Fibroblast of pulmonary artery (primary cell): ENCODE results near the gene CUL3.

Experiments
- DNase-seq: peaks from one replicate; pipeline ENCODE4 v3.0.0-alpha.2; 2010; ENCODE audit warnings: low read depth
- H3K4me3 ChIP-seq: replicated peaks from 2 replicates; pipeline ENCODE4 v1.5.1; 2011; ENCODE audit warnings: low read depth, mild to moderate bottlenecking, control low read depth, low read length, moderate library complexity
- TF ChIP-seq, protein P1 (sequence below): IDR thresholded peaks from 2 replicates; pipeline ENCODE4 v1.5.1; 2011; ENCODE audit warnings: mild to moderate bottlenecking, control low read depth, low read length, inconsistent platforms; ENCODE audit errors: missing control alignments

The CUL3 gene

DNA sequence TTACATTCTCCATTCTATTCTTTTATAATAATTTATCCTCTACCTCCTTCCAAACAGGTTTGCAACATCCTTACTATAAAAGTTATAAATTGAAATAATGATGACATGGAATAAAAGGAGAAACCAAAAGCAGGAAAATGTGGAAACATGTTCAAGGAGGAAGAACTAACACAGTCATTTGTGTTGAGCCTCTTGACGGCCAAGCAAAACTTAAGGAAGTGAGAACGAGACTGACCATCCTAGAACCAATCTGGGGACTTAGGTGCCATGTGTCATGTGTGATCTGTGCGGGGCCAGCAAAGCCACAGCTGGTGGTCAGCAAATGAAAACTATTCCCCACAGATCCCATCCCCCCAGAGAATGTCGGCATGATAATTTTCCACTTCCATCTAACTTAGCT, 157.7 kb downstream of the CUL3 start:
- TF ChIP-seq, protein P1, sequence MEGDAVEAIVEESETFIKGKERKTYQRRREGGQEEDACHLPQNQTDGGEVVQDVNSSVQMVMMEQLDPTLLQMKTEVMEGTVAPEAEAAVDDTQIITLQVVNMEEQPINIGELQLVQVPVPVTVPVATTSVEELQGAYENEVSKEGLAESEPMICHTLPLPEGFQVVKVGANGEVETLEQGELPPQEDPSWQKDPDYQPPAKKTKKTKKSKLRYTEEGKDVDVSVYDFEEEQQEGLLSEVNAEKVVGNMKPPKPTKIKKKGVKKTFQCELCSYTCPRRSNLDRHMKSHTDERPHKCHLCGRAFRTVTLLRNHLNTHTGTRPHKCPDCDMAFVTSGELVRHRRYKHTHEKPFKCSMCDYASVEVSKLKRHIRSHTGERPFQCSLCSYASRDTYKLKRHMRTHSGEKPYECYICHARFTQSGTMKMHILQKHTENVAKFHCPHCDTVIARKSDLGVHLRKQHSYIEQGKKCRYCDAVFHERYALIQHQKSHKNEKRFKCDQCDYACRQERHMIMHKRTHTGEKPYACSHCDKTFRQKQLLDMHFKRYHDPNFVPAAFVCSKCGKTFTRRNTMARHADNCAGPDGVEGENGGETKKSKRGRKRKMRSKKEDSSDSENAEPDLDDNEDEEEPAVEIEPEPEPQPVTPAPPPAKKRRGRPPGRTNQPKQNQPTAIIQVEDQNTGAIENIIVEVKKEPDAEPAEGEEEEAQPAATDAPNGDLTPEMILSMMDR, result no peak
- DNase-seq, result no peak
- H3K4me3 ChIP-seq, result no peak overlapping the region

- no peak for DNase-seq
- TF ChIP-seq, protein P1, result no peak
- no peak overlapping the region for H3K4me3 ChIP-seq
These were observed 158.5 kb downstream of the CUL3 start for GRCh38 chr2:224426656-224427055.

DNA sequence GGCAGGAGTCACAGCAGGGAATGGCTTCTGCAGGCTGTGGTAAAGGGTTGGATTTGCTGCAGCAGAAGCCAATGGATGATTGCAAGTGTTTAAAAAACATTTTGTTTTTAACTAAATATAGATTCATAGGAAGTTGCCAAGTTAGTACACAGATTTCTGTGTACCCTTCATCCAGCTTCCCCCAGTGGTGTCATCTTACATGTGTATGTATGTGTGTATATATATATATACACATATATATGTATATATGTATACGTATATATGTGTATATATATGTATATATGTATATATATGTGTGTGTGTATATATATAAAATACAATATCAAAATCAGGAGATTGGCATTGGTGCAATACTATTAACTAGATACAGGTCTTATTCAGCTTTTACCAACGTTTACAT, 164.1 kb downstream of the CUL3 start:
- DNase-seq, result no peak
- H3K4me3 ChIP-seq, result no peak overlapping the region
- TF ChIP-seq, protein P1, result no peak
